Loucy (cell line): Measurements from ENCODE around the gene ADCY10.
"Not testable (repeated sequence)": the region's sequence is repeated elsewhere in the genome, so short reads cannot be mapped to it uniquely, and the experiment has no call there.

Experiments
- H2AFZ ChIP-seq: fragments of 200-600 bp; sonication (generic); 2 replicates; pipeline ENCODE4 v1.6.0; 2016; ENCODE audit warnings: antibody characterized with exemption, mild to moderate bottlenecking, low read length, moderate library complexity
- H3F3A ChIP-seq: fragments of 200-600 bp; 2 replicates; pipeline ENCODE4 v1.6.0; 2016; ENCODE audit warnings: antibody characterized with exemption, low read depth, mild to moderate bottlenecking
- H3K27me3 ChIP-seq: fragments of 200-600 bp; sonication (generic); 2 replicates; pipeline ENCODE4 v1.6.1; 2014; ENCODE audit warnings: low read length, mild to moderate bottlenecking; ENCODE audit not compliant: insufficient read depth, poor library complexity, severe bottlenecking
- H3K36me3 ChIP-seq: fragments of 200-600 bp; sonication (generic); 2 replicates; pipeline ENCODE4 v1.6.1; 2016; ENCODE audit warnings: low read length; ENCODE audit not compliant: insufficient read depth
- H3K4me1 ChIP-seq: fragments of 200-600 bp; sonication (generic); 2 replicates; pipeline ENCODE4 v1.5.1; 2014; ENCODE audit warnings: low read length, mild to moderate bottlenecking; ENCODE audit not compliant: insufficient read depth, poor library complexity, severe bottlenecking
- H3K4me2 ChIP-seq: fragments of 200-600 bp; sonication (generic); 2 replicates; pipeline ENCODE4 v1.6.0; 2014; ENCODE audit warnings: antibody characterized with exemption, low read length, low read depth, mild to moderate bottlenecking; ENCODE audit not compliant: poor library complexity, severe bottlenecking
- H3K4me3 ChIP-seq: fragments of 200-600 bp; sonication (generic); 2 replicates; pipeline ENCODE4 v1.5.1; 2014; ENCODE audit warnings: low read length, mild to moderate bottlenecking, mixed read lengths; ENCODE audit not compliant: poor library complexity, severe bottlenecking
- H3K79me2 ChIP-seq: fragments of 200-600 bp; sonication (generic); 2 replicates; pipeline ENCODE4 v1.6.1; 2014; ENCODE audit warnings: low read length; ENCODE audit not compliant: insufficient read depth
- H3K9ac ChIP-seq: fragments of 200-600 bp; sonication (generic); 2 replicates; pipeline ENCODE4 v1.6.0; 2014; ENCODE audit warnings: mild to moderate bottlenecking, low read depth, low read length, moderate library complexity; ENCODE audit not compliant: poor library complexity, severe bottlenecking
- H3K9me2 ChIP-seq: fragments of 200-600 bp; sonication (generic); replicated peaks from 2 replicates; pipeline ENCODE4 v1.6.1; 2016; ENCODE audit warnings: low read depth, low read length, mixed read lengths
- H3K9me3 ChIP-seq: fragments of 200-600 bp; sonication (generic); 2 replicates; pipeline ENCODE4 v1.6.1; 2014; ENCODE audit warnings: mild to moderate bottlenecking, antibody characterized with exemption, low read length, low read depth; ENCODE audit not compliant: insufficient read depth
- H4K20me1 ChIP-seq: fragments of 200-600 bp; sonication (generic); 2 replicates; pipeline ENCODE4 v1.6.0; 2014; ENCODE audit warnings: antibody characterized with exemption, low read length, mild to moderate bottlenecking; ENCODE audit not compliant: insufficient read depth, poor library complexity, severe bottlenecking
- EZH2phosphoT487 ChIP-seq: fragments of 200-600 bp; IDR thresholded peaks from 2 replicates; pipeline ENCODE4 v1.6.1; 2018; ENCODE audit warnings: antibody characterized with exemption, mild to moderate bottlenecking, moderate library complexity, borderline replicate concordance
- TF ChIP-seq, protein P1 (sequence below): fragments of 200-600 bp; sonication (generic); conservative IDR thresholded peaks from 2 replicates; pipeline ENCODE4 v1.5.1; 2014; ENCODE audit warnings: mild to moderate bottlenecking, antibody characterized with exemption, low read length

The ADCY10 gene

DNA sequence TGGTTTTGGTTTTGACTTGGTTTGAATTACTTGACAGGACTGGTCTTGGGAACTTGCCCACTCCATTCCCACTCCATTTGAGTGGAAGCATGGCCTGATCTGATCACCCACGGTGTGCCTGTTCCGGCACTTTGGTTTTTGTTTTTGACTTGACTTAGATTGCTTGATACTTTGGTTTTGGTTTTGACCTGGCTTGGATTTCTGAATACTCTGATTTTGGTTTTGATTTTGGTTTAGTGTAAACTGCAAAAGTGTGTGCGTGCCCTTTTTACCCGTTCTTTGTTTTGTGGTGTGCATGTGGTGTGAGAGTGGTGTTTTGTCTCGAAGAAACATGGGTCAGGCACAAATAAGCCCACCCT, 50.0 kb downstream of the ADCY10 start:
- H2AFZ ChIP-seq: no peak overlapping the region
- no peaks in the 10 kb centered on the region for H3F3A ChIP-seq
- TF ChIP-seq, protein P1, sequence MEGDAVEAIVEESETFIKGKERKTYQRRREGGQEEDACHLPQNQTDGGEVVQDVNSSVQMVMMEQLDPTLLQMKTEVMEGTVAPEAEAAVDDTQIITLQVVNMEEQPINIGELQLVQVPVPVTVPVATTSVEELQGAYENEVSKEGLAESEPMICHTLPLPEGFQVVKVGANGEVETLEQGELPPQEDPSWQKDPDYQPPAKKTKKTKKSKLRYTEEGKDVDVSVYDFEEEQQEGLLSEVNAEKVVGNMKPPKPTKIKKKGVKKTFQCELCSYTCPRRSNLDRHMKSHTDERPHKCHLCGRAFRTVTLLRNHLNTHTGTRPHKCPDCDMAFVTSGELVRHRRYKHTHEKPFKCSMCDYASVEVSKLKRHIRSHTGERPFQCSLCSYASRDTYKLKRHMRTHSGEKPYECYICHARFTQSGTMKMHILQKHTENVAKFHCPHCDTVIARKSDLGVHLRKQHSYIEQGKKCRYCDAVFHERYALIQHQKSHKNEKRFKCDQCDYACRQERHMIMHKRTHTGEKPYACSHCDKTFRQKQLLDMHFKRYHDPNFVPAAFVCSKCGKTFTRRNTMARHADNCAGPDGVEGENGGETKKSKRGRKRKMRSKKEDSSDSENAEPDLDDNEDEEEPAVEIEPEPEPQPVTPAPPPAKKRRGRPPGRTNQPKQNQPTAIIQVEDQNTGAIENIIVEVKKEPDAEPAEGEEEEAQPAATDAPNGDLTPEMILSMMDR: no peak
- TF ChIP-seq EZH2phosphoT487: no peak
- H3K4me1 ChIP-seq: no peaks in the 10 kb centered on the region
- H3K9me2 ChIP-seq: no peaks in the 10 kb centered on the region
- no peaks in the 10 kb centered on the region for H3K9me3 ChIP-seq
- H4K20me1 ChIP-seq: no peaks in the 10 kb centered on the region
- H3K4me3 ChIP-seq: no peak overlapping the region
- no peaks in the 10 kb centered on the region for H3K79me2 ChIP-seq
- no peaks in the 10 kb centered on the region for H3K36me3 ChIP-seq
- H3K9ac ChIP-seq: no peak overlapping the region
- no peaks in the 10 kb centered on the region for H3K27me3 ChIP-seq
- H3K4me2 ChIP-seq: no peak overlapping the region

DNA sequence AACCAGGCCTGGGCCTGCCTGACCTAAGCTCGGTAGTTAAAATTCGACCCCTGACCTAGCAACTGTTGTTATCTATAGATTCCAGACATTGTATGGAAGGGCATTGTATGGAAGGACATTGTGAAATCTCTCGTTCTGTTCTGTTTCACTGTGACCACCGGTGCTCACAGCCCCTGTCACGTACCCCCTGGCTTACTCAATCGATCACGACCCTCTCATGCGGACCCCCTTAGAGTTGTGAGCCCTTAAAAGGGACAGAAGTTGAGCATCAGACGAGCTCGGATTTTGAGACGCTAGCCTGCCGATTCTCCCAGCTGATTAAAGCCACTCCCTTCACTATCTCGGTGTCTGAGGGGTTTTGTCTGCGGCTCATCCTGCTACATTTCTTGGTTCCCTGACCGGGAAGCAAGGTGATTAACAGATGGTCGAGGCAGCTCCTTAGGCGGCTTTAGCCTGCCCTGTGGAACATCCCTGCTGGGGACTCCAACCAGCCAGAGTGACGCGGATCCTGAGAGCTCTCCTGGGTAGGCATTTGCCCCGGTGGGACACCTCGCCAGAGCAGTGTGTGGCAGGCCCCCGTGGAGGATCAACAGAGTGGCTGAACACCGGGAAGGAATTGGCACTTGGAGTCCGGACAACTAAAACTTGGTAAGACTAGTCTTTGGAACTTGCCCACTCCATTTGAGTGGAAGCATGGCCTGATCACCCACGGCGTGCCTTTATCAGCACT, 50.6 kb downstream of the ADCY10 start:
- not testable (repeated sequence) for H3K36me3 ChIP-seq, H3K4me1 ChIP-seq, H3K79me2 ChIP-seq

DNA sequence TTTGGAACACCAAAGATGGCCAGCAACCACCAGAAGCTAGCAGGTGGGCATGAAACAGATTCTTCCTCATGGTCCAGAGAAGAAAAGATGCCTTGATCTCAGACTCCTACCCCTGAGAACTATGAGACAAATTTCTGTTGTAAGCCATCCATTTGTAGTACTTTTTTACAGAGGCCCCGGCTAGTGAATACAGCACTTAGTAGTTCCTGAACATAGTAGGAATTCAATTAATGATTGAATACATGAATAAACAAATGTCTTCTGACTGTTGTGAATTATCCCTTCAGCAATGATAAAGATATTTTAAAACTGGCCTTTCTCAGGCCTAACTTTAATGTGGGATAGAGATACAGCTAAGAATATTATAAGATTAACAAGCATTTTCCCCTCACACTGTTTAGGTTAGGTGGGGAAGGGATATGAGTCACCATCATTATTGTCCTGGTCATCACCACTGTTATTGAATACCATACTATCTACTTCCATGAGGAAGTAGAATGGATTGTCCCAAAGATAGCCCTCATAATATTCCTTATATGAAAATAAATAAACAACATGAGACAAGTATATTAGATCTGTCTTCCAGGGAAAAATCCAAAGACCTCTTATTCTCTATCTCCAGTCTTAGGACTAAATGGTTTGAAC, 51.4 kb downstream of the ADCY10 start:
- Histone ChIP-seq H3F3A (no peaks in the 10 kb centered on the region), H2AFZ (no peak overlapping the region), H4K20me1 (no peaks in the 10 kb centered on the region), H3K4me3 (no peak overlapping the region), H3K36me3 (no peaks in the 10 kb centered on the region), H3K4me1 (no peaks in the 10 kb centered on the region), H3K79me2 (no peaks in the 10 kb centered on the region), H3K9me2 (no peaks in the 10 kb centered on the region), H3K9me3 (no peaks in the 10 kb centered on the region), H3K9ac (no peak overlapping the region), H3K27me3 (no peaks in the 10 kb centered on the region), H3K4me2 (no peak overlapping the region)
- TF ChIP-seq EZH2phosphoT487: no peak
- TF ChIP-seq, protein P1: no peak

More for the DNA sequence above, 50.6 kb downstream of the ADCY10 start:
- not testable (repeated sequence) for H3F3A ChIP-seq, H4K20me1 ChIP-seq, H3K9ac ChIP-seq, H2AFZ ChIP-seq, H3K4me2 ChIP-seq, H3K27me3 ChIP-seq, H3K4me3 ChIP-seq, H3K9me3 ChIP-seq, H3K9me2 ChIP-seq
